NB4 (cell line): ENCODE results near the gene PPIL3.

Experiments
- DNase-seq: peaks from one replicate; pipeline ENCODE4 v3.0.0; 2010; ENCODE audit warnings: low read depth
- H3K4me3 ChIP-seq: one replicate; pipeline ENCODE4 v1.5.1; 2011; ENCODE audit warnings: mild to moderate bottlenecking, low read depth, low read length, moderate library complexity
- CTCF ChIP-seq: IDR thresholded peaks from one replicate; pipeline ENCODE4 v1.5.1; 2012; ENCODE audit warnings: low read depth, low read length
- MAX ChIP-seq: IDR thresholded peaks from 2 replicates; pipeline ENCODE4 v1.6.1; 2011; ENCODE audit warnings: low read depth, low read length
- MYC ChIP-seq: IDR thresholded peaks from 2 replicates; pipeline ENCODE4 v1.6.1; 2011; ENCODE audit warnings: low read depth, low read length
- POLR2A ChIP-seq: IDR thresholded peaks from 2 replicates; pipeline ENCODE4 v1.6.1; 2011; ENCODE audit warnings: mild to moderate bottlenecking; ENCODE audit not compliant: insufficient read length; ENCODE audit errors: extremely low read depth

The PPIL3 gene

DNA sequence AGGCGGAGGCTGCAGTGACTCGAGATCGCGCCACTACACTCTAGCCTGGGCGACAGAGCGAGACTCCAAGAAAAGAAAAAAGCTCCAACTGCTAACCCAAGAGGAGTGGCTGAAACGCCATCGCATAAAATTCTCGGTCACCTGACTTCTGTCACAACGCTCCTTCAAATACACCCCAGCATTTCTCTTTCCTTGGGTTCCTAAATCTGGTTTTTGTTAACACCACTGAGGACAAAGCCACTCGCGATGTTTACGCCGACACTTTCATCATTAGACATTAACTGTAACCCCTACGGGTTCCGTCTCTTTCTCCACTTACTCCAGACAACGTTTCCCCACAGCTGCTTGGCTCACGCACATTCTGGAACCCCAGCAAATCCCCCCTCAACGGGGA lies 25.1 kb downstream of the PPIL3 start:
- no peak for DNase-seq
- peak overlapping the region; percentile 84 for H3K4me3 ChIP-seq
- TF ChIP-seq CTCF (no peak), MAX (no peak), POLR2A (no peak), MYC (no peak)

DNA sequence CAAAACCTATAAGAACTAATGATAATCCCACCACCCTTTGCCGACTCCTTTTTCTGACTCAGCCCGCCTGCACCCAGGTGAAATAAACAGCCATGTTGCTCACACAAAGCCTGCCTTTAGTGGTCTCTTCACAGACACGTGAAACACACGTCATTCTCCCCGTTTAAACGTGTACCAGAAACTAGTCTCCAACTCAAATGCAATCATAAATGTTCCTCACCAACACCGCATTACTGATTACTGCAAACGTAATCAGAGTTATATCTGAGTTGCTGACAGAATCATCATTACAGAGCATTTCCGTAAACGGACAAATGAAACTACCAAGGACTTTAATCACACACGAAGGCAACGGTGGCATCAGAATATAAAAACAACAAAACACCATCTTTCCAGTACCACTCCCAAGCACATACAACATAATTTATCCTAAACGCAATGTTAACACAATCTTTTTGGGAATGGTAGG lies 26.3 kb downstream of the PPIL3 start:
- TF ChIP-seq CTCF (no peak), MAX (peak; percentile 7; the same call in 1 of the 2 replicates)
- peak; percentile 62 for DNase-seq
- peak overlapping the region; percentile 84 for H3K4me3 ChIP-seq

GRCh38 chr2:200861617-200862155 lies 27.2 kb downstream of the PPIL3 start:
- TF ChIP-seq CTCF (no peak), MYC (no peak), MAX (no peak), POLR2A (no peak)
- H3K4me3 ChIP-seq = peak overlapping the region; percentile 84
- no peak for DNase-seq

GRCh38 chr2:200860092-200860795 lies 28.6 kb downstream of the PPIL3 start:
- no peak for DNase-seq
- TF ChIP-seq POLR2A = no peak
- no peak for TF ChIP-seq MAX
- no peak for TF ChIP-seq MYC
- no peak for TF ChIP-seq CTCF
- peak overlapping the region; percentile 84 for H3K4me3 ChIP-seq

- no peak for DNase-seq
- H3K4me3 ChIP-seq = no peak overlapping the region
- TF ChIP-seq CTCF (no peak), MYC (no peak), POLR2A (no peak), MAX (no peak)
Observed at GRCh38 chr2:200856806-200857205, 32.1 kb downstream of the PPIL3 start.
